C1 segment of cervical spinal cord (tissue), 14 donors: ENCODE data around the gene SEMA6C.
"Not testable (repeated sequence)": the region's sequence is repeated elsewhere in the genome, so short reads cannot be mapped to it uniquely, and the experiment has no call there.

Experiments
- DNase-seq, 14 donors: peaks; one replicate each; lab custom pipeline; 2025; lab: John Stamatoyannopoulos, UW

The SEMA6C gene

DNA sequence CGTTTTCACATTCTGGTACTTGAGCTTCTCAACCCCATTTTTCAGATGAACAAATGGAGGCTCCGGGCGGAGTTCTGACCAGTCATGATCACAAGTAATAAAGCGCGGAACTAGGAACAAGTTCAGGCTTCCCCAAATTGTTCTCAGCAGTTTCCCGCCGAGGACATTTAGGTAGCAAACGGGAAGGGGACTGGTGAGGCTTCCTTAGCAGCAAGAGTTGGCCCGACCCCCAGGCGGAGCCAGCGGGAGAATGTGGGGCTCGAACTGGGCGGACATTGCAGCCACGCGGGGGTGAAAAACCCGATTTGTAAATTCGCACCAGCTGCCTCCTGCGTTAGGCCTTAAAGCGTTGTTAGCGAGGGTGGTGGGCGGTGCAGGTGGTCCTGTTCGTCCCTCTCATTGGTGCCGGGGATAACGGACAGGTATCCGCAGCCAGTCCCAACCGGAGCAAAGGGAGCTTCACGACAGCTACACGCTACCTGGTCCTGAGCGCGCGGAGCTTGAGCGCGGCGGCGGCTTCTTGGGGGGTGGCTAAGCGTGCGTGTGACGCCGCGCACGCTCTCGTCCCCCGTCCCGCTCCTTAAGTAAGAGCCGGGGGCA is 15.3 kb downstream of the SEMA6C start:
- DNase-seq, result peak in 12 of 14 donors; percentile 9 to 92 (median 50)

GRCh38 chr1:151128800-151129199 is 17.6 kb downstream of the SEMA6C start:
- no peak for DNase-seq

- no peak for DNase-seq
These were observed 21.5 kb downstream of the SEMA6C start for GRCh38 chr1:151124763-151125403.

DNA sequence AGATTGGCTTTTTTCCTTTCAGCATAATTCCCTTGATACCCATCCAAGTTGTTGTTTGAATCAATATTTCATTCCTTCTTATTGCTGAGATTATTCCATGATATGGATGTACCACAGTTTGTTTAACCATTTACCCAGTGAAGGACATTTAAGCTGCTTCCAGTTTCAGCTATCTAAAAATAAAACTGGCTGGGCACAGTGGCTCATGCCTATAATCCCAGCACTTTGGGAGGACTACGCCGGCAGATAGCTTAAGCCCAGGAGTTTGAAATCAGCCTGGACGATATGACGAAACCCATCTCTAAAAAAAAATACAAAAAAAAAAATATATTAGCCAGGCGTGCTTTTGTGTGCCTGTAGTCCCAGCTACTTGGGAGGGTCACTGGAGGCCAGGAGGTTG is 32.6 kb downstream of the SEMA6C start:
- no peak for DNase-seq

DNA sequence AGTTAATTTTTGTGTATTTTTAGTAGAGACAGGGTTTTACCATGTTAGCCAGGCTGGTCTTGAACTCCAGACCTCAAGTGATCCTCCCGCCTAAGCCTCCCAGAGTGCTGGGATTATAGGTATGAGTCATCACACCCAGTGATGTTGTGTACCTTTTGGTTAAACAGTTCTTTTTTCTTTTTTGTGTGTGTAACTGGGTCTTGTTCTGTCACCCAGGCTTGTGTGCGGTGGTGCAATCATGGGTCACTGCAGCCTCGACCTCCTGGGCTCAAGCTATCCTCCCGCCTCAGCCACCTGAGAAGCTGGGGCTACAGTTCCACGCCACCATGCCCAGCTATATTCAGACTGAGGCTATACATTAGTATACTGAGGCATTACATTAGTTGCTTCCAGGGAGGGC is 38.1 kb downstream of the SEMA6C start:
- DNase-seq, result no peak

GRCh38 chr1:151106894-151107293 is 39.5 kb downstream of the SEMA6C start:
- DNase-seq, result no peak

DNA sequence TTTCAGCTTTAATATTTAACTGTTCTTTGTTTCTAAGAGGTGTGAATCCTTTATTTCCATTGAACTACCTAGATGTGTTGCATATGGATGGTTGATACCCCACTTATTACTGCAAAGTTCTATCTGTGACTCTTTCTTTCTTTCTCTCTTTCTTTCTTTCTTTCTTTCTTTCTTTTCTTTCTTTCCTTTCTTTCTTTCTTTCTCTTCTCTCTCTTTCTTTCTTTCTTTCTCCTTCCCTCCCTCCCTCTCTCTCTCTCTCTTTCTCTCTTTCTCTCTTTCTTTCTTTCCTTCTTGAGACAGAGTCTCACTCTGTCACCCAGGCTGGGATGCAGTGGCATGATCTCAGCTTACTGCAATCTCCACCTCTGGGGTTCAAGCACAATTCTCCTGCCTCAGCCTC is 41.8 kb downstream of the SEMA6C start:
- no peak for DNase-seq

DNA sequence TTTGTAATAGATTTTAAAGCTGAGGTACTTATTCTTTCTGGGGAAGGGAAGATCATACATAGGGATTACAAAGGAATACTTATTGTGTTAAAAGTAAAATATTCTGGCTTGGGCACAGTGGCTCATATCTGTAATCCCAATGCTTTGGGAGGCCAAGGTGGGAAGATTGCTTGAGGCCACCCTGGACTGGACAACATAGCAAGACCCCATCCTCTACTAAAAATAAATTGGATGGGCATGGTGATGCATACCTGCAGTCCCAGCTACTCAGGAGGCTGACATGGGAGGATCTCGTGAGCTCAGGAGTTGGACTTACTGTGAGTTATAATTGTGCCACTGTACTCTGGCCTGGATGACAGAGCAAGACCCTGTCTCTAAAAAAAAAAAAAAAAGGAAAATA is 48.3 kb downstream of the SEMA6C start:
- DNase-seq, result no peak

DNA sequence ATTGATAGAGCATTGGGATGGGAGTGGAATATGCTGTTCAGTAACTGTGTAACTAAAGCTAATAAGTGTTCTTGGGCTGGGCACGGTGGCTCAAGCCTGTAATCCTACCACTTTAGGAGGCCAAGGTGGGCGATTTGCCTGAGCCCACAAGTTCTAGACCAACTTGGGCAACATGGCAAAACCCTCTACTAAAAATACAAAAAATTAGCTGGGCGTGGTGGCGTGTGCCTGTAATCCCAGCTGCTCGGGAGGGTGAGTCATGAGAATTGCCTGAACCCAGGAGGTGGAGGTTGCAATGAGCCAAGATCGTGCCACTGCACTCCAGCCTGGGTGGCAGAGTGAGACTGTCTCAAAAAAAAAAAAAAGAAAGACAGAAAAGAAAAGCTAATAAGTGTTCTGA is 49.0 kb downstream of the SEMA6C start:
- not testable (repeated sequence) for DNase-seq

DNA sequence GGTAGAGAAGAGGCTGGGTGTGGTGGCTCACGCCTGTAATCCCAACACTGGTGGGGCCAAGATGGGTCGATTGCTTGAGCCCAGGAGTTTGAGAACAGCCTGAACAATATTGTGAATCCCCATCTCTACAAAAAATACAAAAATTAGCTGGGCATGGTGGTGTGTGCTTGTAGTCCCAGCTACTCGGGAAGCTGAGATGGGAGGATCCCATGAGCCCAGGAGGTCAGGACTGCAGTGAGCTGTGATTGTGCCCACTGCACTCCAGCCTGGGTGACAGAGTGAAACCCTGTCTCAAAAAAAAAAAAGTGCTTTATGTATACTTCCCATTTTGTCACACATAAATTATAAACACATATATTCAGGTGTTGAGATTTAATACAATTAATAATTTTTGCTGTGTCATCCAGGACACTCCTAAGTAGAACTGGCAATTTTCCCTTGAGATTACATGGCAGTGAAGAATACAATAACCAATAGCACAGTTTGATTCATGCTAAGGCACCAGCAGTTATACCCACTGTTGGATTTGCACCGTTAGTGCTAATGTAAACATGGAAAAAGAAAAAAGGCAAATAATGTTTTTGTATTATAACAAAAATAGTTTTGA is 60.4 kb downstream of the SEMA6C start:
- no peak for DNase-seq
